Measurements from ENCODE around the gene GRAP.

The GRAP gene

GRCh38 chr17:18981335-18981641, 65.5 kb downstream of the GRAP start:
- DNase-seq: no peak

- no peak for DNase-seq
These were observed 65.9 kb downstream of the GRAP start for GRCh38 chr17:18980682-18981334.

- no peak for DNase-seq
These were observed 68.1 kb downstream of the GRAP start for GRCh38 chr17:18978655-18979054.

GRCh38 chr17:18978050-18978449, 68.7 kb downstream of the GRAP start:
- DNase-seq: no peak

- no peak for DNase-seq
These were observed 69.1 kb downstream of the GRAP start for GRCh38 chr17:18977646-18978045.

GRCh38 chr17:18977021-18977420, 69.7 kb downstream of the GRAP start:
- no peak for DNase-seq

- no peak for DNase-seq
These were observed 70.6 kb downstream of the GRAP start for GRCh38 chr17:18976201-18976600.

GRCh38 chr17:18975597-18975996, 71.2 kb downstream of the GRAP start:
- no peak for DNase-seq

- DNase-seq: no peak
These were observed 72.2 kb downstream of the GRAP start for GRCh38 chr17:18974407-18975149.

- no peak for DNase-seq
These were observed 75.0 kb downstream of the GRAP start for GRCh38 chr17:18971801-18972200.

Measured in NCI-H1092 treated with DMSO at 0.1 percent for 48 hours (cell line).